ENCODE measurements around the gene GPR139. TPM values are rescaled to one million over a fixed set of nuclear protein-coding genes. Genes with fewer than 3 reads are reported as not detected.

The GPR139 gene
- total RNA-seq, 4 donors from 2014 or later: not detected

GRCh38 chr16:19997264-19997663 is 76.4 kb downstream of the GPR139 start:
- Histone ChIP-seq H3K4me3 (replicated peaks in 1 of 3) (no peak overlapping the region), H3K27ac (no peak overlapping the region), H3K27me3 (no peaks in the 10 kb centered on the region), H3K36me3 (no peaks in the 10 kb centered on the region), H3K4me1 (no peaks in the 10 kb centered on the region), H3K9me3 (no peaks in the 10 kb centered on the region)
- no peak for TF ChIP-seq CTCF (IDR thresholded peaks at IDR 0.05)
- no peak for TF ChIP-seq POLR2A (IDR thresholded peaks at IDR 0.05)
- DNase-seq: no peak
- intact Hi-C loops (cut with DNase I): no loop called here
- WGBS, 2 donors: 100% methylated on average over 2 of the region's 2 CpGs

- Histone ChIP-seq H3K27ac (no peak overlapping the region), H3K4me1 (no peaks in the 10 kb centered on the region), H3K9me3 (no peaks in the 10 kb centered on the region), H3K27me3 (no peaks in the 10 kb centered on the region), H3K36me3 (no peaks in the 10 kb centered on the region), H3K4me3 (replicated peaks in 1 of 3) (no peak overlapping the region)
- 78 to 82% methylated on average over 4 to 17 of the region's 17 CpGs for WGBS, 2 donors
- TF ChIP-seq POLR2A (IDR thresholded peaks at IDR 0.05): no peak
- no peak for TF ChIP-seq CTCF (IDR thresholded peaks at IDR 0.05)
- no peak for DNase-seq
- intact Hi-C loops (cut with DNase I): no loop called here
These were observed 79.1 kb downstream of the GPR139 start for GRCh38 chr16:19994466-19995170.

GRCh38 chr16:19991614-19992013 is 82.1 kb downstream of the GPR139 start:
- DNase-seq: no peak
- WGBS, 2 donors: 46 to 56% methylated on average over 7 of the region's 7 CpGs

GRCh38 chr16:19984135-19984534 is 89.6 kb downstream of the GPR139 start:
- Histone ChIP-seq H3K27ac (no peak overlapping the region), H3K9me3 (no peaks in the 10 kb centered on the region), H3K36me3 (no peaks in the 10 kb centered on the region), H3K4me1 (no peaks in the 10 kb centered on the region), H3K27me3 (no peaks in the 10 kb centered on the region), H3K4me3 (replicated peaks in 1 of 3) (no peak overlapping the region)
- WGBS, 2 donors: 80 to 87% methylated on average over 3 of the region's 3 CpGs
- DNase-seq: no peak
- TF ChIP-seq CTCF (IDR thresholded peaks at IDR 0.05): no peak
- no peak for TF ChIP-seq POLR2A (IDR thresholded peaks at IDR 0.05)
- intact Hi-C loops (cut with DNase I): no loop called here

More at GRCh38 chr16:19991614-19992013, 82.1 kb downstream of the GPR139 start:
- intact Hi-C loops (cut with DNase I): no loop called here
- Histone ChIP-seq H3K4me1 (no peaks in the 10 kb centered on the region), H3K9me3 (no peaks in the 10 kb centered on the region), H3K36me3 (no peaks in the 10 kb centered on the region), H3K27ac (no peak overlapping the region), H3K27me3 (no peaks in the 10 kb centered on the region), H3K4me3 (replicated peaks in 1 of 3) (no peak overlapping the region)
- no peak for TF ChIP-seq CTCF (IDR thresholded peaks at IDR 0.05)
- no peak for TF ChIP-seq POLR2A (IDR thresholded peaks at IDR 0.05)

Other genes starting within 250 kb of the GPR139 start
- 10 to 100 TPM; 19.9 to 34.1 (median 27.7) TPM for gene GPRC5B, start 189.0 kb downstream of the GPR139 start, total RNA-seq

All from thyroid gland (tissue), 4 donors.